Endothelial cell of umbilical vein (primary cell): ENCODE results near the gene NEDD4L. TPM values are rescaled to one million over a fixed set of nuclear protein-coding genes. Genes with fewer than 3 reads are reported as not detected.
"Not testable (repeated sequence)": the region's sequence is repeated elsewhere in the genome, so short reads cannot be mapped to it uniquely, and the experiment has no call there.

Source experiments
- BruUV-seq: library from RNA; stranded (reverse); fragments of 400-500 nt; replicated peaks from 2 replicates; lab custom pipeline; 2021; lab: Mats Ljungman, UMichigan
- CTCF ChIA-PET: fragments of 300-600, 350-600 bp; sonication (Branson Sonifier 250); formaldehyde crosslinking; loops from one replicate; lab custom pipeline; 2021; ENCODE audit warnings: antibody characterized with exemption, inconsistent platforms; lab: Charles Lee
- POLR2A ChIA-PET: fragments of 300-600, 350-600 bp; sonication (Branson Sonifier 250); formaldehyde crosslinking; loops from one replicate; lab custom pipeline; 2021; ENCODE audit warnings: antibody characterized with exemption, inconsistent platforms; lab: Charles Lee
- DNase-seq: peaks from one replicate; pipeline ENCODE4 v3.0.0-alpha.2; 2011; ENCODE audit warnings: low read depth, low spot score
- FAIRE-seq: peaks from 2 replicates; lab custom pipeline; 2011; peaks lifted over from hg19 to GRCh38; lab: Jason Lieb, UNC
- H2AFZ ChIP-seq: 2 replicates; pipeline ENCODE4 v1.6.0; 2012; ENCODE audit warnings: low read depth, low read length, control low read depth, inconsistent platforms
- H3K27ac ChIP-seq: 2 replicates; pipeline ENCODE4 v1.5.1; 2011; ENCODE audit warnings: low read depth, mild to moderate bottlenecking, control low read depth, low read length, moderate library complexity; ENCODE audit not compliant: insufficient read depth
- H3K27me3 ChIP-seq, 2 experiments: 2 replicates each; pipeline versions ENCODE4 v1.6.0 to v1.6.1; 2011; ENCODE audit warnings: low read length in 2 of 2, mixed read lengths in 1 of 2; ENCODE audit not compliant: control insufficient read depth in 2 of 2, insufficient read depth in 2 of 2
- H3K36me3 ChIP-seq, 2 experiments: 2 replicates in 1 of 2; 3 replicates in 1 of 2; pipeline ENCODE4 v1.5.1; 2011; ENCODE audit warnings: low read length in 2 of 2, mild to moderate bottlenecking in 1 of 2, moderate library complexity in 1 of 2; ENCODE audit not compliant: control insufficient read depth in 2 of 2, insufficient read depth in 2 of 2; ENCODE audit errors: extremely low read depth in 1 of 2
- H3K4me1 ChIP-seq: 3 replicates; pipeline ENCODE4 v1.5.1; 2011; ENCODE audit warnings: mild to moderate bottlenecking, low read length; ENCODE audit not compliant: control insufficient read depth, insufficient read depth; ENCODE audit errors: extremely low read depth
- H3K4me2 ChIP-seq: 2 replicates; pipeline ENCODE4 v1.6.1; 2011; ENCODE audit warnings: low read length, control low read depth, mixed read lengths; ENCODE audit not compliant: insufficient read depth
- H3K4me3 ChIP-seq, 3 experiments: fragments of 200-600 bp in 1 of 3; sonication (generic), shearing (Covaris generic) in 1 of 3; replicated peaks in 1 of 3; 2 replicates each; pipeline ENCODE4 v1.5.1; 2011 to 2016; ENCODE audit warnings: control low read depth in 3 of 3, low read length in 3 of 3, mild to moderate bottlenecking in 2 of 3, inconsistent platforms in 1 of 3, low read depth in 1 of 3, moderate library complexity in 1 of 3; ENCODE audit not compliant: insufficient read depth in 1 of 3
- H3K79me2 ChIP-seq: 2 replicates; pipeline ENCODE4 v1.6.0; 2012; ENCODE audit warnings: low read length, inconsistent platforms; ENCODE audit not compliant: control insufficient read depth, insufficient read depth
- H3K9ac ChIP-seq: replicated peaks from 2 replicates; pipeline ENCODE3; 2011; ENCODE audit warnings: low read length, control low read depth; ENCODE audit not compliant: insufficient read depth; ENCODE audit errors: extremely low read depth
- H3K9me1 ChIP-seq: replicated peaks from 3 replicates; pipeline ENCODE4 v1.6.0; 2011; ENCODE audit warnings: mild to moderate bottlenecking, low read length; ENCODE audit not compliant: control insufficient read depth, insufficient read depth; ENCODE audit errors: extremely low read depth
- H3K9me3 ChIP-seq: replicated peaks from 2 replicates; pipeline ENCODE4 v1.5.1; 2012; ENCODE audit warnings: low read length, inconsistent platforms; ENCODE audit not compliant: control insufficient read depth, insufficient read depth
- H4K20me1 ChIP-seq: replicated peaks from 2 replicates; pipeline ENCODE3; 2011; ENCODE audit warnings: mild to moderate bottlenecking, low read length; ENCODE audit not compliant: control insufficient read depth, insufficient read depth; ENCODE audit errors: extremely low read depth
- EZH2 ChIP-seq: IDR thresholded peaks from 2 replicates; pipeline ENCODE4 v1.6.1; 2012; ENCODE audit warnings: borderline replicate concordance, low read depth, mild to moderate bottlenecking, moderate library complexity, low read length, inconsistent platforms; ENCODE audit not compliant: severe bottlenecking
- POLR2AphosphoS5 ChIP-seq: IDR thresholded peaks from 2 replicates; pipeline ENCODE4 v1.6.1; 2012; ENCODE audit warnings: low read depth, mild to moderate bottlenecking, control low read depth, low read length, moderate library complexity; ENCODE audit not compliant: insufficient read depth
- dilution Hi-C: fragments of 300-500 bp; cut with MboI; formaldehyde crosslinking; loops from one replicate; pipeline ENCODE4 v1.15.0; 2019; ENCODE audit warnings: low sequenced_read_pairs; ENCODE audit not compliant: extremely low pct_ligation_motif_present
- intact Hi-C: fragments of 100-400 bp; cut with micrococcal nuclease; formaldehyde crosslinking; loops from one replicate; pipeline ENCODE4 v1.10.0; 2022
- polyA plus RNA-seq, 4 experiments: library from polyadenylated mRNA; depleted of rRNA in 3 of 4; stranded (reverse) in 3 of 4; unstranded in 1 of 4; fragments of >200 nt; gene quantifications; 2 replicates each; pipeline versions ENCODE4 v1.2.1 to v1.2.3, GENCODE V29; 2011 to 2012; ENCODE audit warnings: missing spikeins in 1 of 4
- total RNA-seq: library from RNA; stranded (reverse); gene quantifications from 2 replicates; pipeline ENCODE4 v1.2.3, GENCODE V29; 2021

The NEDD4L gene
- total and polyA plus RNA-seq, 2 donors (not counting 3 experiments of a cell fraction or from before 2014, with no cell fraction given): 20.5 to 78.9 TPM

DNA sequence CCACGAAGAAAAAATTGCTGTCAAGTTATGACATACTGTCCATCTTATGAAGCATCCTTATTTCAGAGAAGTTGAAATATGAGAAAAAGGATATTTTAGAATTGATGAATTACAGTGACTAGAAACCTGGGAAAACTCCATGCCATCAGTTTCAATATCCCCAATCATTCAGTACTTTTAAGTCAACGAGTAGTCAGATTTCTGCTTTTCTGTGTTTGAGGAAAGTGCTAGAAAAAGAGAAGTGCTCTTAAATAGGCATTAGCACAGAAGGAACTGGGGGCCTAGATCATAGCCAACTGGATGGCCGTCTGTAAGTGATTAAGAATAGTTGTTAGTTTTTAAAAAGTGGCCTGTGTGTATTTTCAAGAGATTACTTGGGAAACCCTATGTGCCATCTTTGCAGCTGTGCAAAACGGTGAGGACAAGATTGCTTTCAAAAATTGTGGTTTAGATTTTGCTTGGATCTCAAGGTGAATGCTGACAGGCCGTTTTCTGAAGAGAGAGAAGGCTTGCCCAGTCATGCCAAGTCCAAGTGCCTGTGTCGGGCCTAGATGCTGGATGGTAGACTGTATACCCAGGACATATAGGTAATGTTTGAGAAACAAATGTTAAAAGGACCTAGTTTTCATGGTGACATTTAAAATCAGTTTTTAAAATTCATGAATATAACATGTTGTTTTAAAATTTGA lies 5.1 kb downstream of the NEDD4L start:
- H3K27ac ChIP-seq: no peak overlapping the region
- dilution Hi-C loops: no loop called here

GRCh38 chr18:58050963-58051362 lies 6.9 kb downstream of the NEDD4L start:
- H3K9me1 ChIP-seq, H2AFZ ChIP-seq, H4K20me1 ChIP-seq, POLR2A ChIA-PET, H3K4me3 ChIP-seq, H3K9me3 ChIP-seq, H3K4me1 ChIP-seq, BruUV-seq, H3K27ac ChIP-seq, H3K36me3 ChIP-seq, dilution Hi-C loops, H3K27me3 ChIP-seq, H3K4me2 ChIP-seq, DNase-seq, intact Hi-C loops, FAIRE-seq, H3K79me2 ChIP-seq, H3K9ac ChIP-seq: not testable (repeated sequence)
- CTCF ChIA-PET: interaction anchor here (0.7 to 9.8 kb wide), 6 partner anchors 8 to 169 kb away, joined by 3 to 144 read pairs (median 6); partner anchors contain the start of gene NEDD4L

More for the DNA sequence above, 5.1 kb downstream of the NEDD4L start:
- H3K79me2 ChIP-seq: no peaks in the 10 kb centered on the region
- no peak for DNase-seq
- BruUV-seq: no TSS peak
- no peaks in the 10 kb centered on the region for H3K9me1 ChIP-seq
- no peaks in the 10 kb centered on the region for H4K20me1 ChIP-seq
- FAIRE-seq: no peak
- no peak for TF ChIP-seq EZH2
- no peak for TF ChIP-seq POLR2AphosphoS5
- no peaks in the 10 kb centered on the region for H3K36me3 ChIP-seq
- ChIA-PET POLR2A (no interaction called here), CTCF (interaction anchor here (0.6 to 9.8 kb wide), 2 partner anchors 73 to 715 kb away, joined by 3 to 144 read pairs; no protein-coding TSS in a partner anchor)
- H3K9ac ChIP-seq: no peak overlapping the region
- peaks cover 11% of the 10 kb centered on the region for H3K4me1 ChIP-seq
- no peaks in the 10 kb centered on the region for H3K27me3 ChIP-seq
- H2AFZ ChIP-seq: no peak overlapping the region
- H3K9me3 ChIP-seq: no peaks in the 10 kb centered on the region
- intact Hi-C loops: loop anchor here (10.0 kb wide), 1 partner anchor 264 kb away; no protein-coding TSS in a partner anchor
- no peak overlapping the region for H3K4me2 ChIP-seq
- no peak overlapping the region for H3K4me3 ChIP-seq
